Neural cell (in vitro differentiated cells): Measurements from ENCODE around the gene ADGRG1.

Experiments used
- CTCF ChIP-seq: fragments of 450-650 bp; IDR thresholded peaks from 2 replicates; pipeline ENCODE4 v1.5.1; 2014; ENCODE audit warnings: antibody characterized with exemption, mild to moderate bottlenecking, moderate library complexity; ENCODE audit not compliant: poor library complexity, severe bottlenecking
- EP300 ChIP-seq: fragments of 450-650 bp; conservative IDR thresholded peaks from 2 replicates; pipeline ENCODE4 v1.6.1; 2014; ENCODE audit warnings: antibody characterized with exemption, mild to moderate bottlenecking, moderate library complexity; ENCODE audit not compliant: poor library complexity, severe bottlenecking
- MXI1 ChIP-seq: fragments of 450-650 bp; conservative IDR thresholded peaks from 2 replicates; pipeline ENCODE4 v1.6.1; 2014; ENCODE audit warnings: antibody characterized with exemption, mild to moderate bottlenecking; ENCODE audit not compliant: poor library complexity, severe bottlenecking
- POLR2AphosphoS5 ChIP-seq: IDR thresholded peaks from 2 replicates; pipeline ENCODE4 v1.6.1; 2012
- RAD21 ChIP-seq: fragments of 450-650 bp; conservative IDR thresholded peaks from 2 replicates; pipeline ENCODE4 v1.6.1; 2014; ENCODE audit warnings: antibody characterized with exemption, mild to moderate bottlenecking, moderate library complexity
- SMC3 ChIP-seq: fragments of 450-650 bp; conservative IDR thresholded peaks from 2 replicates; pipeline ENCODE4 v1.6.1; 2014; ENCODE audit warnings: antibody characterized with exemption, mild to moderate bottlenecking, moderate library complexity; ENCODE audit not compliant: poor library complexity
- TF ChIP-seq, protein P1 (sequence below): IDR thresholded peaks from 2 replicates; pipeline ENCODE4 v1.6.1; 2012; ENCODE audit warnings: borderline replicate concordance

- no peak for TF ChIP-seq EP300
- TF ChIP-seq SMC3: no peak
- no peak for TF ChIP-seq CTCF
- no peak for TF ChIP-seq POLR2AphosphoS5
- TF ChIP-seq MXI1: no peak
- TF ChIP-seq, protein P1, sequence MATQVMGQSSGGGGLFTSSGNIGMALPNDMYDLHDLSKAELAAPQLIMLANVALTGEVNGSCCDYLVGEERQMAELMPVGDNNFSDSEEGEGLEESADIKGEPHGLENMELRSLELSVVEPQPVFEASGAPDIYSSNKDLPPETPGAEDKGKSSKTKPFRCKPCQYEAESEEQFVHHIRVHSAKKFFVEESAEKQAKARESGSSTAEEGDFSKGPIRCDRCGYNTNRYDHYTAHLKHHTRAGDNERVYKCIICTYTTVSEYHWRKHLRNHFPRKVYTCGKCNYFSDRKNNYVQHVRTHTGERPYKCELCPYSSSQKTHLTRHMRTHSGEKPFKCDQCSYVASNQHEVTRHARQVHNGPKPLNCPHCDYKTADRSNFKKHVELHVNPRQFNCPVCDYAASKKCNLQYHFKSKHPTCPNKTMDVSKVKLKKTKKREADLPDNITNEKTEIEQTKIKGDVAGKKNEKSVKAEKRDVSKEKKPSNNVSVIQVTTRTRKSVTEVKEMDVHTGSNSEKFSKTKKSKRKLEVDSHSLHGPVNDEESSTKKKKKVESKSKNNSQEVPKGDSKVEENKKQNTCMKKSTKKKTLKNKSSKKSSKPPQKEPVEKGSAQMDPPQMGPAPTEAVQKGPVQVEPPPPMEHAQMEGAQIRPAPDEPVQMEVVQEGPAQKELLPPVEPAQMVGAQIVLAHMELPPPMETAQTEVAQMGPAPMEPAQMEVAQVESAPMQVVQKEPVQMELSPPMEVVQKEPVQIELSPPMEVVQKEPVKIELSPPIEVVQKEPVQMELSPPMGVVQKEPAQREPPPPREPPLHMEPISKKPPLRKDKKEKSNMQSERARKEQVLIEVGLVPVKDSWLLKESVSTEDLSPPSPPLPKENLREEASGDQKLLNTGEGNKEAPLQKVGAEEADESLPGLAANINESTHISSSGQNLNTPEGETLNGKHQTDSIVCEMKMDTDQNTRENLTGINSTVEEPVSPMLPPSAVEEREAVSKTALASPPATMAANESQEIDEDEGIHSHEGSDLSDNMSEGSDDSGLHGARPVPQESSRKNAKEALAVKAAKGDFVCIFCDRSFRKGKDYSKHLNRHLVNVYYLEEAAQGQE: no peak
- TF ChIP-seq RAD21: no peak
Measured at GRCh38 chr16:57645169-57645568, 16.7 kb downstream of the ADGRG1 start.
